GM12878 (cell line): Measurements from ENCODE around the gene TCP11L2. TPM values are rescaled to one million over a fixed set of nuclear protein-coding genes. Genes with fewer than 3 reads are reported as not detected.

Source experiments
- E4F1 ChIP-seq: fragments of 450-650 bp; IDR thresholded peaks from 2 replicates; pipeline ENCODE4 v1.6.1; 2018; ENCODE audit warnings: borderline replicate concordance, mild to moderate bottlenecking; ENCODE audit not compliant: partially characterized antibody
- EGR1 ChIP-seq, 2 experiments: IDR thresholded peaks; 1 replicate in 1 of 2; 2 replicates in 1 of 2; pipeline ENCODE4 v1.6.1; 2011 to 2012; ENCODE audit warnings: low read depth in 2 of 2, low read length in 2 of 2, borderline replicate concordance in 1 of 2, mild to moderate bottlenecking in 1 of 2, moderate library complexity in 1 of 2
- ESRRA ChIP-seq: IDR thresholded peaks from 2 replicates; pipeline ENCODE4 v1.6.1; 2012; ENCODE audit warnings: mild to moderate bottlenecking, low read length, improper control_type of control experiment
- FOXM1 ChIP-seq: IDR thresholded peaks from 2 replicates; pipeline ENCODE4 v1.6.1; 2012; ENCODE audit warnings: low read depth, mild to moderate bottlenecking, inconsistent platforms, low read length, moderate library complexity
- NR2C2 ChIP-seq: IDR thresholded peaks from 2 replicates; pipeline ENCODE4 v1.6.1; 2011; ENCODE audit warnings: borderline replicate concordance, low read depth; ENCODE audit not compliant: control insufficient read depth, insufficient read length
- POLR2AphosphoS5 ChIP-seq: IDR thresholded peaks from 2 replicates; pipeline ENCODE4 v1.6.1; 2011; ENCODE audit warnings: mild to moderate bottlenecking, low read length, inconsistent platforms
- RELB ChIP-seq: fragments of 450-650 bp; IDR thresholded peaks from 2 replicates; pipeline ENCODE4 v1.6.1; 2017; ENCODE audit warnings: low read depth, mild to moderate bottlenecking, moderate library complexity
- SIN3A ChIP-seq: IDR thresholded peaks from 2 replicates; pipeline ENCODE4 v1.6.1; 2012; ENCODE audit warnings: low read depth, low read length, improper control_type of control experiment
- TARDBP ChIP-seq: IDR thresholded peaks from 2 replicates; pipeline ENCODE4 v1.6.1; 2016; ENCODE audit warnings: borderline replicate concordance
- USF1 ChIP-seq: IDR thresholded peaks from 2 replicates; pipeline ENCODE4 v1.6.1; 2011; ENCODE audit warnings: borderline replicate concordance, low read depth, mild to moderate bottlenecking, moderate library complexity, mixed read lengths, low read length; ENCODE audit not compliant: insufficient read depth; ENCODE audit errors: extremely low read length
- YY1 ChIP-seq: IDR thresholded peaks from 2 replicates; pipeline ENCODE4 v1.6.1; 2011; ENCODE audit warnings: low read depth, mild to moderate bottlenecking, low read length
- polyA plus RNA-seq, 11 experiments: library from polyadenylated mRNA; depleted of rRNA in 4 of 11; unstranded in 6 of 11; stranded (reverse) in 5 of 11; fragments of >200 nt; fragmentation: Nextera tagmentation in 4 of 11; fragmentation: Illumina TruSeq in 1 of 11; extraction: Ambion mirVana in 4 of 11; extraction: Trizol in 1 of 11; gene quantifications; 1 replicate in 1 of 11; 2 replicates in 10 of 11; pipeline versions ENCODE4 v1.2.1 to v1.2.3, GENCODE V29; 2011 to 2016; ENCODE audit warnings: inconsistent platforms in 2 of 11, missing spikeins in 2 of 11, low read depth in 1 of 11
- total RNA-seq, 4 experiments: library from RNA; depleted of rRNA in 3 of 4; stranded (reverse); fragments of >200 nt in 3 of 4; fragmentation: Illumina TruSeq in 1 of 4; extraction: Trizol in 1 of 4; gene quantifications; 2 replicates each; pipeline versions ENCODE4 v1.2.1 to v1.2.3, GENCODE V29; 2013 to 2021
- TF ChIP-seq, protein P1 (sequence below): fragments of 450-650 bp; formaldehyde crosslinking; IDR thresholded peaks from 2 replicates; pipeline ENCODE4 v1.5.0; 2022; ENCODE audit warnings: mild to moderate bottlenecking, missing genetic modification characterization
- TF ChIP-seq, protein P2 (sequence below): IDR thresholded peaks from 2 replicates; pipeline ENCODE4 v1.6.1; 2011; ENCODE audit warnings: low read depth, low read length, improper control_type of control experiment, borderline replicate concordance

The TCP11L2 gene
- total and polyA plus RNA-seq, 10 of the 15 experiments (the other 5 are each of a cell fraction or from before 2014, with no cell fraction given): 0.18 to 5.0 (median 0.90) TPM

DNA sequence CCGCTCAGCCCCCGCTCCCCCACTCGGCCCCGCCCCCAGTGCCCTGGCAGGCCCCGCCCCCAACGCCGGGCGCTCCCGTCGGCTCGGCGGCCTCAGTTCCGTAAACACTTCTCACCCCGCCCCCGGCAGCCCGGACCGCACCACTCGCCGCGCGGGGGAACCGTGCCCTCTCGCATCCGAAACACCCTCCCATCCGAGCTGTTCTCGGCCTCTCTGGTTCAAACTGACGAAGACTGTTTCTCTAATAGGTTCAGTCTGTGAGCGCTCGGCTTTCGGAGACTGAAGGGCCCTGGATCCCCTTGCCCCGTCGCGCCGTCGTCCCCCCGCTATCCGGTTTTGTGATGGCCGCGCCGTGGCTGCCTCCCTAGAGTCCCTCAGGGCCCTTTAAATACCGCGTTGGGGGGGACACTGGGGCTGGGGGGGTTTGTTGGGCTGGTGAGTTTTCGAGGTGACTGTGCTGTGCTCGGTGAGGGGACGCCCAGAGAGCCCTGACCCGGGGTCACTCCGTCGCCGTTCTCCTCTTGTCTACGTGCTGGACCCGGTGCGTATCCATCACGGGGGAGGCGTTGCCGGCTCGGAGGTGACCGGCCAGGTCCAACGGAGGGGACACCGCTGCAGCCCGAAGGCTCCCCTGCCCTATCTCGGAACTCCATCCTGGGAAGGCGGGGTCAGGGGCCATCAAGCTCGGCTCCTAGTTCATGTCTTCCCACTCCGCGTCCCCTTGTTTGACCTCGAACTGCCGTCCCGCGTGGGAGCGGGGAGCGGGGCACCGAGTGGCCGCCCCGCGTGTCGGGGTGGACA, at the start of gene TCP11L2 (continued):
- TF ChIP-seq E4F1: peak; percentile 94
- no peak for TF ChIP-seq TARDBP
- TF ChIP-seq EGR1 (IDR thresholded peaks at IDR 0.05; ENCODE audit: borderline replicate concordance in 1 of 2, low read depth in 2 of 2, low read length in 2 of 2): 0 out of 3 replicates have a peak, but pooled peaks of 1 of the 2 experiments have one; percentile 44
- TF ChIP-seq, protein P1, sequence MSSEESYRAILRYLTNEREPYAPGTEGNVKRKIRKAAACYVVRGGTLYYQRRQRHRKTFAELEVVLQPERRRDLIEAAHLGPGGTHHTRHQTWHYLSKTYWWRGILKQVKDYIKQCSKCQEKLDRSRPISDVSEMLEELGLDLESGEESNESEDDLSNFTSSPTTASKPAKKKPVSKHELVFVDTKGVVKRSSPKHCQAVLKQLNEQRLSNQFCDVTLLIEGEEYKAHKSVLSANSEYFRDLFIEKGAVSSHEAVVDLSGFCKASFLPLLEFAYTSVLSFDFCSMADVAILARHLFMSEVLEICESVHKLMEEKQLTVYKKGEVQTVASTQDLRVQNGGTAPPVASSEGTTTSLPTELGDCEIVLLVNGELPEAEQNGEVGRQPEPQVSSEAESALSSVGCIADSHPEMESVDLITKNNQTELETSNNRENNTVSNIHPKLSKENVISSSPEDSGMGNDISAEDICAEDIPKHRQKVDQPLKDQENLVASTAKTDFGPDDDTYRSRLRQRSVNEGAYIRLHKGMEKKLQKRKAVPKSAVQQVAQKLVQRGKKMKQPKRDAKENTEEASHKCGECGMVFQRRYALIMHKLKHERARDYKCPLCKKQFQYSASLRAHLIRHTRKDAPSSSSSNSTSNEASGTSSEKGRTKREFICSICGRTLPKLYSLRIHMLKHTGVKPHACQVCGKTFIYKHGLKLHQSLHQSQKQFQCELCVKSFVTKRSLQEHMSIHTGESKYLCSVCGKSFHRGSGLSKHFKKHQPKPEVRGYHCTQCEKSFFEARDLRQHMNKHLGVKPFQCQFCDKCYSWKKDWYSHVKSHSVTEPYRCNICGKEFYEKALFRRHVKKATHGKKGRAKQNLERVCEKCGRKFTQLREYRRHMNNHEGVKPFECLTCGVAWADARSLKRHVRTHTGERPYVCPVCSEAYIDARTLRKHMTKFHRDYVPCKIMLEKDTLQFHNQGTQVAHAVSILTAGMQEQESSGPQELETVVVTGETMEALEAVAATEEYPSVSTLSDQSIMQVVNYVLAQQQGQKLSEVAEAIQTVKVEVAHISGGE (CRISPR knock-in tag): no peak
- no peak; the same call in 1 of the 2 replicates for TF ChIP-seq POLR2AphosphoS5
- TF ChIP-seq RELB: peak; percentile 94
- TF ChIP-seq USF1: no peak
- TF ChIP-seq FOXM1: no peak
- TF ChIP-seq NR2C2: no peak
- no peak for TF ChIP-seq ESRRA
- TF ChIP-seq, protein P2, sequence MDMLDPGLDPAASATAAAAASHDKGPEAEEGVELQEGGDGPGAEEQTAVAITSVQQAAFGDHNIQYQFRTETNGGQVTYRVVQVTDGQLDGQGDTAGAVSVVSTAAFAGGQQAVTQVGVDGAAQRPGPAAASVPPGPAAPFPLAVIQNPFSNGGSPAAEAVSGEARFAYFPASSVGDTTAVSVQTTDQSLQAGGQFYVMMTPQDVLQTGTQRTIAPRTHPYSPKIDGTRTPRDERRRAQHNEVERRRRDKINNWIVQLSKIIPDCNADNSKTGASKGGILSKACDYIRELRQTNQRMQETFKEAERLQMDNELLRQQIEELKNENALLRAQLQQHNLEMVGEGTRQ: no peak
- TF ChIP-seq SIN3A: peak; percentile 42; the same call in 1 of the 2 replicates
- 0 out of 2 replicates have a peak, but pooled peaks have one; percentile 32 for TF ChIP-seq YY1
